ENCODE data around the gene LECT2.

The LECT2 gene

DNA sequence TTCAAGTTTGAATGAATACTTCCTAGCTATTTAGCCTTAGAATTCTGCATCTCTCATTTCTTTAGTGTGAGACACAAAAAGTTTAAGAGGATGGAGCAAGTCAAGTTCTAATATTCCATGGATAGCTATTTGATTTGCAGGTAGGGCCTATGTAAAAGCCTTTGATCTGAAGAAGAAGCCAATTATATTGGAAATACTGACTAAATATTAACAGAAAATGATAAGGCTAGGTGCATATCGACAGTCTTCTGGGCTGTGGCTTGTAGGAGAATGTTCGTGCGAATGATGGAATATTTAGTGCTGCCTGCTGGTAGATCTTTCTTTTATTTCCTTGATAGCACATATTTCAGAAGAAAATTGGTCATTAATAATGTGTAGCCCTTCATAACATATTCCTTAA is at the start of gene LECT2:
Gene LECT2 (minus strand): TSS at position 85 of the 400 bp plus-strand sequence. CDS start 150 bp downstream, outside the sequence.
- no peak for DNase-seq (ENCODE audit: low read depth in 3 of 3, low spot score in 1 of 3)

DNA sequence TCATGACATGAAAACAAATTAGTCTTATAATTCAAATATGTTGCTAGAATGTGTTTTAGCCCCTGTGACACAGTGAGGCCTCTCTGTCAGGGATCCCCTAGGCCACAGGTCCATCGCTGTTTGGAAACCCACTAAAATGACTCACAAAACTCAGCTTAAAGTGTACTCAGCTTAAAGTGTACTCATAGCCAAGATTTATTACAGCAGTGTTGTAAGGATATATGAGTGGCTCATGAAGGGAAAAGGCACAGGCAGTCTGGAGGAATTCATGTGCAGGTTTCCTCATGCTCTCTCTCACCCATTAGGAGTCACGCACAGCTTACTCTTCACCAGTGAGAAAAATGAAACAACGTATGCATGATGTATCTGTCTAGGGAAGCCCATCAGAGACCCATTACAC is 49.7 kb upstream of the LECT2 start:
- DNase-seq (ENCODE audit: low read depth in 3 of 3, low spot score in 1 of 3), result no peak

DNA sequence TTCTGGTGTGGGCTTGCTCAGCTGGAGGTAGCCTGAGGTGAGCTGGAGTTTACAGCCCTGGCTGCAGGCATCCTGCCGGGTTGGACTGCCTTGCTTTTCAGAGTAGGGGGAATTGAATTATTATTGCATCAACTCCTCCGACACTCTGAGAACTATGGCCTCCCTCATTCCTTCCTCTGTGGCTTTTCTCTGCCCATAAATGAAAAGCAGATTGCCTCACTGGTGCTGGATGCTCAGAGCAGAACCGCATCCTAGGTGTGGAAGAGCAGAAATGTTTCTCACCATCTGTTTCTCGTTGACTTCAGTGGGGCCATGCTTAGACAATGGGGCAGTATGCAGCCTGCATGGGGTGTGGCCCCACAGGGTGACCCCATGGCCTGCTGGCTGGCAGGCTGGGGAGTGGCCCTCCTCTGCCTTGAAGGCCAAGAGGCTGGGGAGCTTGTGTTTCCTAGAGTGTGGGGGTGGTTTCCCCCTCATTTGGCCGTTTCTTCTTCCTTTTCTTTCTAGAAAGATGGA is 46.7 kb upstream of the LECT2 start:
- no peak for DNase-seq (ENCODE audit: low read depth in 3 of 3, low spot score in 1 of 3)

DNA sequence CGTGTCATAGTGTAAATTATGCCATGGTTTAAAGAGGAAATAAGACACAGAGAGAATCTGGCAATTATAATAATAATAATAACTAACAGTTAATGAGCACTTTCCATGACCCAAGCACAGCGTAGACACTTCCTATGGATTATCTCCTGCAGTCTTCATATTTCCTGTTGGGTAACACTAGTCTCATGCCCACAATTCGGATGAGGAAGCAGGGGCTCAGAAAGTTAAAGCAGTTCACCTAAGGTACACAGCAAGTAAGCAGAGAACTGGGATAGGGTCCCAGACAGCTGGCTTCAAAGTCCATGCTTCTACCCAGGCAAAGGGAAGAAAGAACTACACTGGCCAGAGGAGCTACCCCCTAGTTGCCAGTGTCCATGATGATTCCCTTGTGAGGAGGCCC is 46.1 kb upstream of the LECT2 start:
- no peak for DNase-seq (ENCODE audit: low read depth in 3 of 3, low spot score in 1 of 3)

DNA sequence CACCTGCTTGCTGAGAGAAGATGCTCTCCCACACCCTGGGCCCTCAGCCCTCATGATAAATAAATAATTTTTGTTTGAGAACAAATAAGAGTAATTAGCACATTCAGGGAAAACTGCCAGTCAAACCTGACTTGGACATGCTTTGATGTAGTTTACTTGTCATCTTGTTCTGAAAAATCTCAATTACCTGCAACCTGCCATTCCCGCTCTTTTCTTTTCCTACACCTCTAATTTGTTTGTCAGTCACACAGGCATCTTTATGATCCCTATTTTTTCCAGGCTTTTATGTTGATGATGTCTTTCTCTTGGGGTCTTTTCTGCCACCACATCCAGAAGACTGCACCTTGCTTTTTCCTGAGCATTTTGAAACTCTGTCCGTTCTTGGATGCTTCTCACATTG is 45.4 kb upstream of the LECT2 start:
- DNase-seq (ENCODE audit: low read depth in 3 of 3, low spot score in 1 of 3), result no peak

DNA sequence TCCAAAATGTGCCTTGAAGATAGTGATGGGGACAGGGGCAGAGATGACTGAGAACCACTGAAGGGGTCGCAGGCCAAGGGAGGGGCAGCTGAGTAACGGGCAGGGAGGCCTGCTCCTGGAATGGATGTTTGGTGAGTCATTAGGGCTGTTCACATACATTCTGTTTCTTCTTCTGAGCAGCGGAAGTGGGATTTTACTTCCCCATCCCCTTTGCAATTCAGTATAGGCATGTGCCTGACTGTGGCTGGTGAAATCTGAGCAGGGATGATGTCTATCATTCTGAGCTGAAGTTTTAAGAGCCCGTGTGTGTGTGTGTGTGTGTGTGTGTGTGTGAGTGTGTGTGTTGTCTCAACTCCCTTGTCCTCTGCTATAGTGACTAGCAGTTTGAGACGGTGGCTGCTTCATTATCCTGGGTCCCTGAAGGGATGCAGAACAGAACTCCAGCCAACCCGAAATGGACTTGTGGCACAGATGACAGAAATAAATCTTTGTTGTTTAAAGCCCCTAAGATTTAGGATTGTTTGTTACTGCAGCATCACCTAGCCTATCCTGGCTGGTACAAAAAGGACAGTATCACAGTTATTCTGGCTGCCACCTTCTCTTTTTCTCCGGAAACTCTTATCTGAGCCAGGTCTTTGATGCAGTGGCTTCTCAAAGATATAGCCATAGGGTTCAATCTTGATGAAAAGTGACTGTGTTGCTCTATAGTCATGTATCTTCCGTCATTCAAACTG is 44.8 kb upstream of the LECT2 start:
- no peak for DNase-seq (ENCODE audit: low read depth in 3 of 3, low spot score in 1 of 3)

DNA sequence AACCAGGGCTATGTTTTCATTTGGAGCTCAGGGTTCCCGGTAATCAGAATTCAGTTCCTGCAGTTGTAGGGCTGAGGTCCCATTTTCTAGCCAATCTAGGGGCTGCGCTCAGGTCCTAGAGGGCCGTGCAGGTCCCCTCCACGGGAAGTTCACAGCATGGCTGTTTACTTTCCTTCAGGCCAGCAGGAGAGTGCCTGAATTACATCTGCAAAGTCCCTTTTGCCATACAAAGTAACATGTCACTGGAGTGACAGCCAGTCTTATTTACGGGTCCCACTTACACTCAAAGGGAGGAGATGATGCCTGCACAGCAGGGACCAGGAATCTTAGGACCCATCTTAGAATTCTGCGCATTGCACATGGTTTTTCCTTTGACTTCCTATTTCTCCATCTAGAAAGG is 44.1 kb upstream of the LECT2 start:
- no peak for DNase-seq (ENCODE audit: low read depth in 3 of 3, low spot score in 1 of 3)

DNA sequence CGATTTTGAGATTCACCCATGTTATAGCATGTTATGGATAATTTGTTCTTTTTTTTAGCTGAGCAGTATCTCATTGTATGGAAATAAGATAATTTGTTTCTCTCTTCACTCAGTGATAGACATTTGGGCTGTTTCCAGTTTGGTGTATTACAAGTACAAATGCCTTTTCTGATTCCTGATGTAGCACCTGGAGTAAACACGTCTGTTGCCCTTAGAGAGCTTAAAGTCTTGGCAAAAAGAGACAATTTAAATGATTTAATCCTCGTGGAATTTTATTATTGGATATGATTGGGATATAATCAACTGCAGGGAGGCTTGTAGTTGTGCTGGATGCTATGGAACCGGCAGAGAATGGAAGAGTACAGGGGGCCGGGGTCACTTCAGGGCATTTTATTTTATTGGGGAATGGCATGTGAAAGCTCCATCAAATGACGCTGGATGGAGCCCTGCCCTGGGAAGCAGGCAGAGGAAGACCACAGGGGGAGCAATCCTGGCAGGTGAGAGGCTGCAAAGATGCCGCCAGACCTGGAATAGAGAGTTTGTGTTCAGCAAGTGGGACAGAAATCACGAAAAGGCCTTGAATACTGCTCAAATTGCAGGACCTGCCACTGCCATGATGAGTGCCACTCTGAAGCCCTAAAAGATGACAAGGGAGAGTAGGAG is 43.0 kb upstream of the LECT2 start:
- no peak for DNase-seq (ENCODE audit: low read depth in 3 of 3, low spot score in 1 of 3)

DNA sequence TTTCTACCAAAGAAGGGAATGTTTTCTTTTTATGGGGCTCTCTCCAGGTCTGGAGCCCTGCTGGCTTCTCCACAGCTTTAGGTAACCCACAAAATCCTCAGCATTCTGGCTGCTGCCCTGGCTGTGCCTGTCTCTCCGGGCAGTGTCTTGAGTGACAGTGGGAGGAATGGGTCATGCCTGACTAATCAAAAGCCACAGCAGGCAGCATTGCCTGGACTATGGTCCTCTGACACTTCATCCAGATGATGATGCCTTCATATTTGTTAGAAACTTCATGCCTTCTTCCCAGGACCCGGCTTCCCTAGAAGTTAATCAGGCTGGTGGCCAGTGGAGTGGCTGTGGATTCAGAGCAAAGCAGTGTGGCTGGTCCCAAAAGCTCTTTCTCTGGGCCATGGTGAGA is 41.8 kb upstream of the LECT2 start:
- no peak for DNase-seq (ENCODE audit: low read depth in 3 of 3, low spot score in 1 of 3)

DNA sequence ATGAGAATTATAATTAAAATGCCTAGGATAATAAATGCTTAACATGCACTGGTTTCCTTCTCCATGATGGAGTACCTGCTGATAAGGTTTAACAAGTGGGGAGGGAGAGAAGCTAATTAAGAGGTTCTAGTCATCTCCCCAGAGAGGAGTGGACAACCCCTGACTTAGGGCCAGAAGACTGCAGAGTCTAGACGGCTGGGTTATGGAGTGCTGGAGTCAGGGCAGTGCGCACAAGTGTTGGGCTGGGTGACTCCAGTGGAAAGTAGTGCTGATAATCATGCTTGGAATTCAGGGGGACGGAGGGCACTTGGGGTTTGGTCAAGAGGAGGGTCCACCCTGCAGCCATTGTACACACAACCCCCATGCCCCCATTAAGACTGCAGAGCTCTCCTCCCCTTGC is 41.2 kb upstream of the LECT2 start:
- no peak for DNase-seq (ENCODE audit: low read depth in 3 of 3, low spot score in 1 of 3)

DNA sequence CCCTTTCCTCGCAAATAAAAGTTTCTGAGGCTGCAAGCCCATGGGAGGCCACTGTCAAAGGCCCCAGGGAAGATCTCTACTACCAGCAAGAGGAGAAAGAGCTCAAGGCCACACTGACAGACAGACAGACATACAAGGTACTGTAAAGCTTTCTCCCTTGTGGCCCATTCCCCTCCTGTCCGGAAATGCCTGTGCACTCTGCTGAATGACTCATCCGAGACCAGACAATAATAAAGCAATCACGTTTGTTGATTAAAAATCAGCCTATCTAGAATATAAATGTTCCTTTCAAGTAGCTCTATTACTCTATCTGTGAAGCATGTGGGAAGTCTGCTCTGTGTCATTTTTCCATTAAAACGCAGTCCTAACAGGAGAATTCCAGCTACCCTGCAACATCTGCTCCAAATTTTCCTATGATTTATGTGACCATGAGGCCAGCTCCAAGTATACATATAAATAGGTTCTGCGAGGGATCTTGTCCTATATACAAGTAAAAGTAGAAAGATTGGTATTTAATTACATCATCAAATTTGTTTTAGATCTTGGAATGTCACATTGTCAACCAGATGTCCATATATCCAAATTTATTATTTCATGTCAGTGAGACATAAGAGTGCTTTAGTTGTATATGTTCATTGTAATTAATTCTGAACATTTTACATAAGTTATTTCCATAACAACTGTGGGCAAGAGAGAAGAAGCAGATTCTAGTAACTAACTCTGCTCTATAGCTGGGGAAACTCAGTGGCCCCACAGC is 39.3 kb upstream of the LECT2 start:
- no peak for DNase-seq (ENCODE audit: low read depth in 3 of 3, low spot score in 1 of 3)

DNA sequence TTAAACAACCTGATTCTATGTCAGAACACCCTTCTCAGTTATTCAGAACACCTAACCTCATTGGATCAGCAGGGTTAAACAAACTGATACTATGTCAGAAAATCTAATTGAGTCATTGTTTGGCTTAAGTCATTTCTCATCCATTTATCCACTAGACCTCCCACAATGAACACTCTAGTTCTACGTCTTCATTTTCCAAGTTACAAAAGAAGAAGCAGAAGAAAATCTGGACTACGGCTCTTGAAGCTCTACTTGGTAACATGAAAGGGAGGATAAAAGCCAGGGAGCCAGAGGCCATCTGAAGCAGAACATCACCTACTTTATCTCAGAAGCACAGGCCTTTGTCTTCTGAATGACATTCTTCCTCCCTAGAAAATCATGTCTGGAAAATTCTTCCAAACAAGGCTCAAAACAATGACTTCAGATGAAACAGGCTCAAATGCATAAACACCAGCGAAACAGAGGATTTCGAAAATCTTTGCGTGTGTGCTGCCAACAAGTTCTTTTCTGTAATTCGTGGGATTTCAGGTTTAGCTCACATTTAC is 38.6 kb upstream of the LECT2 start:
- no peak for DNase-seq (ENCODE audit: low read depth in 3 of 3, low spot score in 1 of 3)

DNA sequence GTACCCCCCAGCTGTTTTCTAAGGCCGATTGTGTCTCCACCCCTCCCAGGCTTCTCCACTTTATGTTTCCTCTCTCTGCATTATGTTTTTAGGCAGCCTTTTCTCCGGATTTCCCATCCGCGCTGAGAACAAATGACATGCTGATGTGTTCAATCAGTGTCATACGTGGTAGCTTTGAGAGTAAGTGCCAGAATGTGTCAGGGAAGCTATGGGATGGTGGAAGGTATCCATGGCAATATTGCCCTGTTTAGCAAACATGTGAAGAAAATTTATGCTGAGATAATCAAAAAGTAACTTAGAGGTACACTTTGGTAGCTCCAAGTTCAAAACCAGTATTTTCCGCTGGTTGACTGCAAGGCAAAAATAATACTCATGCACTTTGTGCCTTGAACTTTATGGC is 36.6 kb upstream of the LECT2 start:
- DNase-seq (ENCODE audit: low read depth in 3 of 3, low spot score in 1 of 3), result no peak

DNA sequence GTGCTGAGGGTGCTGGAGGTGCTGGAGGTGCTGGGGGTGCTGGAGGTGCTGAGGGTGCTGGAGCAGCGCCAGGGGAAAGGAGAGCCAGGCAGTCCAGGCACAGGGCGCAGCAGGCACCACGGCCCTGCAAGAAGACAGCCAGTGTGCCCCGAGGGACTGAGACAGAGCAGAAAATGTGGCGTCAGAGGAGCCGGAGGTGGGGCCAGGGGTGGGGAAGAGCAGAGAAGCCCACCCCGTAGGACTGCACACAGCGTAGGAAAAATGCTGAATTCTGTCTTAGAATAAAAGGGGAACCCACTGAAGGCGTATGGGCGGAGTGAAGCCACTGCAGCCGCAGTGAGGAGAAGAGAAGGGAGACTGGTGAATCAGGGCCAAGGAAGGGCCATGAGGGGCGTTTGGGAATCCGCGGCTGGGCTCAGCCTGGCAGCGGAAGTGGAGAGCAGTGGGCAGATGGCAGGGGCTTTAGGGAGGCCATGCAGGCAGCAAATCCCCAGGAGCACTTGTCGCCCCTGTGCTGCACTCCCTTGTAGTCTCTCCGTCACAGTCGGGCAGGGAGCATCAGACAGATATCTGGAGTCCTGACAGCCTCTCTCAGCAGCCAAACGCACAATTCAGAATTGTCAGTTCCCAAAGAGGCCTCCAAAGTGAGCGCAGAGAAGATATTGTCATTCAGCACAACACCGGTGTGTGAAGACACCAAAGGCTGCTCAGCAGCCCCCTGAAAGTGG is 35.9 kb upstream of the LECT2 start:
- DNase-seq (ENCODE audit: low read depth in 3 of 3, low spot score in 1 of 3), result no peak

DNA sequence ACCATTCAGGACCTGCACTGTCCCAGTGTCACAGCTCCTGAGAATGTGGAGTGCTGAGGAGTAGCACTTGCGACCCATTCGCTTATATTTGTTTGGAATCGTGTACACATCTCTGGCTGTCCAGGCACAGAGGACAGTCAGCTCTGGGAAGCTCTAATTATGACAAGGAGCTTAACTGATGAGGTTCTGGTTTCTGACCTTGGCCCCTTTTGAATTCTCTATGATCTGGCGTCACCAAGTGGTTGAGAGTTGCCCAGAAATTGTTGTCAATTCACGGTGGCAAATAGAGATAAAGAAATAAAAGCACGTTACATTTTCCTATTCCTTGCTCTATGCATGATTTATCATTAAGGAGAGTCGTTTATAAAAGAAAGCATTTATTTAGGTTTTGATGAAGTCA is 34.9 kb upstream of the LECT2 start:
- DNase-seq (ENCODE audit: low read depth in 3 of 3, low spot score in 1 of 3), result no peak

DNA sequence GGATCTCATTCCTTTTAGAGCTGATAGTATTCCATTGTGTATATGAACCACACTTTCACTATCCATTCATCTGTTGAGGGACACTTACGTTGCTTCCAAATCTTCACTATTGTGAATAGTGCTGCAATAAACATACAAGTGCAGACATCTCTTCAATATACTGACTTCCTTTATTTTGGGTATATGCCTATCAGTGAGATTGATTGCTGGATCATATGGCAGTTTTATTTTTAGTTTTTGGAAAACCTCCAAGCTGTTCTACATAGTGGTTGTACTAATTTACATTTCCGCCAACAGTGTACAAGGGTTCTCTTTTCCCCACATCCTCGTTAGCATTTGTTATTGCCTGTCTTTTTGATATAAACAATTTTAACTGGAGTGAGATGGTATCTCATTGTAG is 33.8 kb upstream of the LECT2 start:
- no peak for DNase-seq (ENCODE audit: low read depth in 3 of 3, low spot score in 1 of 3)

DNA sequence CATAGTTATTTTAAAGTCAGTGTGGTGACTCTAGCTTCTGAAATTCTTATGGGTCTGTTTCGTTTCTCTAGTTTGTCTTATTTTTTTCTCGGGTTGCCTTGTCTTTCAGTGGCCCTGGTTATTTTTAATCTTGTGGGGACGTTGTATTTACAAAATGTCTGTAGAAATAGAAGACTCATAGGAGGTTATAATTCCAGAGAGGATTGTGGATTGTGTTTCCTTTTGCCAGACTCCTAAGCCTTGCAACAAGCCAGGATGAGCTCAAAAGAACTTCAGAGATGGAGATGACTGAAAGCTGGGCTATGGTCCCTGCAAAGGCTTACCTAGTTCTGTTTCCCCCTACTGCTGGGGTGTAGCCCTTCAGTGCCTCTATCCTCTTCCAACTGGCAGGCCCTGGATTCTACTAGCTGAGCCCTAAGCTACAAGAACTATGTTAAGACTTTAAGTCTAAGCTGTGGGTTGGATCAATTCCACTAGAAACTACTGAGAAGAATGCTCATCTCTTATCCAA is 32.2 kb upstream of the LECT2 start:
- no peak for DNase-seq (ENCODE audit: low read depth in 3 of 3, low spot score in 1 of 3)

DNA sequence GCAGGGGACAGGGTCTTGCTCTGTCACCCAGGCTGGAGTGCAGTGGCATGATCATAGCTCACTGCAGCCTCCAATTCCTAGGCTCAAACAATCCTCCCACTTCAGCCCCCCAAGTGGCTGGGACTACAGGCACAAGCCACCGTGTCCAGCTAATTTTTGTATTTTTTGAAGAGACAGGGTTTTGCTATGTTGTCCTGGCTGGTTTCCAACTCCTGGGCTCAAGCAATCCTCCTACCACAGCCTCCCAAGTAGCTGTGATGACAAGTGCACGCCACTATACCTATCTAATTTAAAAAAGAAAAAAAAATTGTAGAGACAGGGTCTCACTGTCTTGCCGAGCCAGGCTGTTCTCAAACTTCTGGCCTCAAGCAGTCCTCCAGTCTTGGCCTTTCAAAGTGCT is 31.6 kb upstream of the LECT2 start:
- no peak for DNase-seq (ENCODE audit: low read depth in 3 of 3, low spot score in 1 of 3)

DNA sequence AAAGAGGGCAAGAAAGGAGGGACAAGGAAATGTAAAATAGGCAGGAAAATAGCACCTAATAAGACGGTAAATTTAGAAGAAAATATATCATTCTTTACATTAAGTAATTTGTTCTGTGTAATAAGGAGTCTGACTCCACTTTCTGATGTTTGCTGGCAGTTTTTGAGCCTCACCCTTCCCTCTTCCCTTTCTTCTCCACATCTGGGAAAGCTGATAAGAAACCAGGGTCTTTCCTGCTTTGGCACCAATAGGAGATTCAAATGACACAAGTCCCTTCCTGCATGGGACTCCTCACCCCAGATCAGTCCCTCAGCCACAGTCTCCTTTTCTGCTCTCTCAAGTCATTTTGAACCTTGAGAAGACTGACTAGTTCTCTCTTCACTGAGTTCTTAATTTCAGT is 31.2 kb upstream of the LECT2 start:
- no peak for DNase-seq (ENCODE audit: low read depth in 3 of 3, low spot score in 1 of 3)

DNA sequence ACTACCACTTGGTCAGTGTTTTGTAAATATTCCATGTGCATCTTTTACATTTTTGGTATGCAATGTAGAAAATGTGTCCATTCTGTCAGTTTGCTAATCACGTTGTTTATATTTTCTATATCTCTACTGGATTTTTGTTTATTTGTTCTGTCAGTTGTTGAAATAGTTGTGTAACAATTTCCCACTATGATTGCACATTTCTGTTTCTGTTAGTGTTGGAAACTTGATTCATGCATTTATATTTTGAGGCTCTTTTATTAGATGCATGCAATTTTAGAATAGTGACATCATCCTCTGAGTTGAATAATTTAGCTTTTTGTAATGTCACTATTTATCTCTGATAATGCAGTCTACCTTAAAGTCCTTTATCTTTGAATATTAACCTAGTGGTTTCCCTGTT is 25.8 kb upstream of the LECT2 start:
- DNase-seq (ENCODE audit: low read depth in 3 of 3, low spot score in 1 of 3), result no peak

DNA sequence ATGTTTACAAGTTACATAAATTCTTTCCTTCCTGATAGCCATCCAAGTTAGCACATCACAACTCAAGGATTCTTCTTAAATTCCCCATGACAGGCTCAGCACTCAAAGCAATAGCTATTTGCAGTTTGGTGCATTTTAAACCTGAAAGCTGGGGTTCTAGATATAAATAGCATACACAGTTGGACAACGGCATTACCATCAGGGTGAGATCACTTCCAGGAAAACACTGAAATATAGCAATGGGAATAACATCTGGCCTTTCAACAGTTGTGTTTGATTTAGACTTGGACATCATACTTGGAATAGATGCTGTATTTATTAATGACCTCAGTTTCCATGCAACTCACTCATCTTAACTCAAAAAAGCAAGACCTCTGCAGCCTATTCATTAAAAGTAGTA is 24.7 kb upstream of the LECT2 start:
- DNase-seq (ENCODE audit: low read depth in 3 of 3, low spot score in 1 of 3), result no peak

Data from stimulated activated CD4-positive, alpha-beta T cell treated with anti-CD3 and anti-CD28 coated beads, TNF-alpha, amount 100 ng/mL, for 1 hour (primary cell).